ENCODE measurements around the gene CNTNAP5.

CNTNAP5 gene

DNA sequence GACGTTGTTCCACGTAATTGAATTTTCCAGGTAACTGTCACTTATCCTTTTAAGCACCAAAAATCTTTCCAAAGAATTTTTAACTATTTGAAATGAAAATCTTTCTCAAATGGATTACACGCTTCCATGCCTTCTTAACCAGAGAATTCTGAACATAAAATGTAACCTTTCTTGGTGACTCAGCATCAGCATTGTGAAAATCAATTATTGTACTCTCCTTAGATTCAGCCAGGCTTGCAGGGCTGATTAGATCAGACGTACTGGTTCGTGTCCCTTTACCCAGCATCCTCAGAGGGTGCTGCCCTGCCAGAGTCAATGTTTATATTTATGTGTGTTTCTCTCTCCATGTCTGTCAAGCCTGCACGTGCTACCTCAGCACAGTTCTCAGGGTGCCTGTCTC, 623.9 kb downstream of the CNTNAP5 start:
- ATAC-seq: no peak
- TF ChIP-seq ZNF8 (CRISPR knock-in tag; IDR thresholded peaks at IDR 0.05) (no peak), BACH2 (CRISPR knock-in tag; IDR thresholded peaks at IDR 0.05; ENCODE audit: borderline replicate concordance) (no peak), ISL1 (CRISPR knock-in tag; IDR thresholded peaks at IDR 0.05) (no peak), CSDC2 (CRISPR knock-in tag; IDR thresholded peaks at IDR 0.05) (no peak), OSR1 (CRISPR knock-in tag; IDR thresholded peaks at IDR 0.05) (no peak), TCF4 (CRISPR knock-in tag; IDR thresholded peaks at IDR 0.05; ENCODE audit: borderline replicate concordance) (no peak), ESRRG (CRISPR knock-in tag; IDR thresholded peaks at IDR 0.05) (no peak), RARB (CRISPR knock-in tag; IDR thresholded peaks at IDR 0.05) (no peak)
- TF ChIP-seq, protein P1, sequence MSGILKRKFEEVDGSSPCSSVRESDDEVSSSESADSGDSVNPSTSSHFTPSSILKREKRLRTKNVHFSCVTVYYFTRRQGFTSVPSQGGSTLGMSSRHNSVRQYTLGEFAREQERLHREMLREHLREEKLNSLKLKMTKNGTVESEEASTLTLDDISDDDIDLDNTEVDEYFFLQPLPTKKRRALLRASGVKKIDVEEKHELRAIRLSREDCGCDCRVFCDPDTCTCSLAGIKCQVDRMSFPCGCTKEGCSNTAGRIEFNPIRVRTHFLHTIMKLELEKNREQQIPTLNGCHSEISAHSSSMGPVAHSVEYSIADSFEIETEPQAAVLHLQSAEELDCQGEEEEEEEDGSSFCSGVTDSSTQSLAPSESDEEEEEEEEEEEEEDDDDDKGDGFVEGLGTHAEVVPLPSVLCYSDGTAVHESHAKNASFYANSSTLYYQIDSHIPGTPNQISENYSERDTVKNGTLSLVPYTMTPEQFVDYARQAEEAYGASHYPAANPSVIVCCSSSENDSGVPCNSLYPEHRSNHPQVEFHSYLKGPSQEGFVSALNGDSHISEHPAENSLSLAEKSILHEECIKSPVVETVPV (CRISPR knock-in tag; IDR thresholded peaks at IDR 0.05): no peak
- TF ChIP-seq, protein P2, sequence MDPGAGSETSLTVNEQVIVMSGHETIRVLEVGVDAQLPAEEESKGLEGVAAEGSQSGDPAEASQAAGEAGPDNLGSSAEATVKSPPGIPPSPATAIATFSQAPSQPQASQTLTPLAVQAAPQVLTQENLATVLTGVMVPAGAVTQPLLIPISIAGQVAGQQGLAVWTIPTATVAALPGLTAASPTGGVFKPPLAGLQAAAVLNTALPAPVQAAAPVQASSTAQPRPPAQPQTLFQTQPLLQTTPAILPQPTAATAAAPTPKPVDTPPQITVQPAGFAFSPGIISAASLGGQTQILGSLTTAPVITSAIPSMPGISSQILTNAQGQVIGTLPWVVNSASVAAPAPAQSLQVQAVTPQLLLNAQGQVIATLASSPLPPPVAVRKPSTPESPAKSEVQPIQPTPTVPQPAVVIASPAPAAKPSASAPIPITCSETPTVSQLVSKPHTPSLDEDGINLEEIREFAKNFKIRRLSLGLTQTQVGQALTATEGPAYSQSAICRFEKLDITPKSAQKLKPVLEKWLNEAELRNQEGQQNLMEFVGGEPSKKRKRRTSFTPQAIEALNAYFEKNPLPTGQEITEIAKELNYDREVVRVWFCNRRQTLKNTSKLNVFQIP (CRISPR knock-in tag; IDR thresholded peaks at IDR 0.05; ENCODE audit: borderline replicate concordance, low read depth): no peak
- TF ChIP-seq, protein P3, sequence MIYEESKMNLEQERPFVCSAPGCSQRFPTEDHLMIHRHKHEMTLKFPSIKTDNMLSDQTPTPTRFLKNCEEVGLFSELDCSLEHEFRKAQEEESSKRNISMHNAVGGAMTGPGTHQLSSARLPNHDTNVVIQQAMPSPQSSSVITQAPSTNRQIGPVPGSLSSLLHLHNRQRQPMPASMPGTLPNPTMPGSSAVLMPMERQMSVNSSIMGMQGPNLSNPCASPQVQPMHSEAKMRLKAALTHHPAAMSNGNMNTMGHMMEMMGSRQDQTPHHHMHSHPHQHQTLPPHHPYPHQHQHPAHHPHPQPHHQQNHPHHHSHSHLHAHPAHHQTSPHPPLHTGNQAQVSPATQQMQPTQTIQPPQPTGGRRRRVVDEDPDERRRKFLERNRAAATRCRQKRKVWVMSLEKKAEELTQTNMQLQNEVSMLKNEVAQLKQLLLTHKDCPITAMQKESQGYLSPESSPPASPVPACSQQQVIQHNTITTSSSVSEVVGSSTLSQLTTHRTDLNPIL (CRISPR knock-in tag; IDR thresholded peaks at IDR 0.05; ENCODE audit: low read depth): no peak

DNA sequence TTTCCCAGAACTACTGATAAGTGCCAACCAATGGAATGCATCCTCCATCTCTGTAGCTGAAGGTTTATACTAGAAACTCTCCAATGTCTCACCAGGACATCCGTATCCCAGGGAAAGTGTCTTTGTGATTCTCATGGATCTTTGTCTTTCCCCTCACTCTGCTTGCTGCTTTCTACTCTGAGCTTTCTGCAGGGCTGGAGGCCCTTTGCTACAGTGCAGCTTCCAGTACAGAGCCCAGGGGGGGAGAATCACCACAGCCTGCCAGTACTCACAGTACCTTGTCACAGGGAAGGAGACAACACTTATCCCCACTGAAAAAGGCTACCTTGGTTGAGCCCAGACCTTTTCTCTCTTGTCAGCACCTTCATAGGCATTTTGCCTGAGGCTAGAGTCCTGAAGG, 627.0 kb downstream of the CNTNAP5 start:
- no peak for ATAC-seq
- no peak for TF ChIP-seq TCF4 (CRISPR knock-in tag; IDR thresholded peaks at IDR 0.05; ENCODE audit: borderline replicate concordance)

DNA sequence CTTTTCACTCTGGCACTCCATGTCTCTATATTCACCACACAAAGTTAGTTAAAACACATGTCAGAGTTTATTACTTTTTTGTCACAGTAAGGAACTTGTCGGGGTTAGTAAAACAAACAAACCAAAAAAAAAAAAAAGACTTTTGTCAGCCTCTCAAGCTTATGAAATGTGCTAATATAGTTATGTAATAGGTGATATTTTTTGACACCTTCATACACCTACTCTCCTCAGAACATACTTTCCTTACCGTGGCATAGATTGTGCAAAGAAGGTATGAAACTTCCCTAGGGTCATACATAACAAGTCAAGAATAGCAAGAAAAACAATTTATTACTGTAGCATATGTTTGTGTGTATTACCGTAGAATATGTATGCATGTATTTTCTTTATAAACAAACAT, 633.3 kb downstream of the CNTNAP5 start:
- no peak for TF ChIP-seq BACH2 (CRISPR knock-in tag; IDR thresholded peaks at IDR 0.05; ENCODE audit: borderline replicate concordance)
- TF ChIP-seq GLIS3 (CRISPR knock-in tag; IDR thresholded peaks at IDR 0.05): no peak
- TF ChIP-seq OSR1 (CRISPR knock-in tag; IDR thresholded peaks at IDR 0.05): no peak
- no peak for TF ChIP-seq ZFP30 (CRISPR knock-in tag; IDR thresholded peaks at IDR 0.05)
- no peak for TF ChIP-seq ZC3H10 (CRISPR knock-in tag; IDR thresholded peaks at IDR 0.05)
- no peak for TF ChIP-seq ISL1 (CRISPR knock-in tag; IDR thresholded peaks at IDR 0.05)
- no peak for TF ChIP-seq CSDC2 (CRISPR knock-in tag; IDR thresholded peaks at IDR 0.05)
- TF ChIP-seq, protein P2 (CRISPR knock-in tag; IDR thresholded peaks at IDR 0.05; ENCODE audit: borderline replicate concordance, low read depth): no peak
- no peak for TF ChIP-seq PPARA (CRISPR knock-in tag; IDR thresholded peaks at IDR 0.05; ENCODE audit: borderline replicate concordance)
- no peak for TF ChIP-seq ZFP3 (CRISPR knock-in tag; IDR thresholded peaks at IDR 0.05)
- TF ChIP-seq ZNF565 (CRISPR knock-in tag; conservative IDR thresholded peaks at IDR 0.05; ENCODE audit: low read depth): no peak
- TF ChIP-seq TOX (CRISPR knock-in tag; IDR thresholded peaks at IDR 0.05; ENCODE audit: borderline replicate concordance): no peak
- TF ChIP-seq, protein P4, sequence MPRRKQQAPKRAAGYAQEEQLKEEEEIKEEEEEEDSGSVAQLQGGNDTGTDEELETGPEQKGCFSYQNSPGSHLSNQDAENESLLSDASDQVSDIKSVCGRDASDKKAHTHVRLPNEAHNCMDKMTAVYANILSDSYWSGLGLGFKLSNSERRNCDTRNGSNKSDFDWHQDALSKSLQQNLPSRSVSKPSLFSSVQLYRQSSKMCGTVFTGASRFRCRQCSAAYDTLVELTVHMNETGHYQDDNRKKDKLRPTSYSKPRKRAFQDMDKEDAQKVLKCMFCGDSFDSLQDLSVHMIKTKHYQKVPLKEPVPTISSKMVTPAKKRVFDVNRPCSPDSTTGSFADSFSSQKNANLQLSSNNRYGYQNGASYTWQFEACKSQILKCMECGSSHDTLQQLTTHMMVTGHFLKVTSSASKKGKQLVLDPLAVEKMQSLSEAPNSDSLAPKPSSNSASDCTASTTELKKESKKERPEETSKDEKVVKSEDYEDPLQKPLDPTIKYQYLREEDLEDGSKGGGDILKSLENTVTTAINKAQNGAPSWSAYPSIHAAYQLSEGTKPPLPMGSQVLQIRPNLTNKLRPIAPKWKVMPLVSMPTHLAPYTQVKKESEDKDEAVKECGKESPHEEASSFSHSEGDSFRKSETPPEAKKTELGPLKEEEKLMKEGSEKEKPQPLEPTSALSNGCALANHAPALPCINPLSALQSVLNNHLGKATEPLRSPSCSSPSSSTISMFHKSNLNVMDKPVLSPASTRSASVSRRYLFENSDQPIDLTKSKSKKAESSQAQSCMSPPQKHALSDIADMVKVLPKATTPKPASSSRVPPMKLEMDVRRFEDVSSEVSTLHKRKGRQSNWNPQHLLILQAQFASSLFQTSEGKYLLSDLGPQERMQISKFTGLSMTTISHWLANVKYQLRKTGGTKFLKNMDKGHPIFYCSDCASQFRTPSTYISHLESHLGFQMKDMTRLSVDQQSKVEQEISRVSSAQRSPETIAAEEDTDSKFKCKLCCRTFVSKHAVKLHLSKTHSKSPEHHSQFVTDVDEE (CRISPR knock-in tag; IDR thresholded peaks at IDR 0.05): no peak
- no peak for TF ChIP-seq TCF4 (CRISPR knock-in tag; IDR thresholded peaks at IDR 0.05; ENCODE audit: borderline replicate concordance)
- no peak for TF ChIP-seq RARB (CRISPR knock-in tag; IDR thresholded peaks at IDR 0.05)
- TF ChIP-seq, protein P5, sequence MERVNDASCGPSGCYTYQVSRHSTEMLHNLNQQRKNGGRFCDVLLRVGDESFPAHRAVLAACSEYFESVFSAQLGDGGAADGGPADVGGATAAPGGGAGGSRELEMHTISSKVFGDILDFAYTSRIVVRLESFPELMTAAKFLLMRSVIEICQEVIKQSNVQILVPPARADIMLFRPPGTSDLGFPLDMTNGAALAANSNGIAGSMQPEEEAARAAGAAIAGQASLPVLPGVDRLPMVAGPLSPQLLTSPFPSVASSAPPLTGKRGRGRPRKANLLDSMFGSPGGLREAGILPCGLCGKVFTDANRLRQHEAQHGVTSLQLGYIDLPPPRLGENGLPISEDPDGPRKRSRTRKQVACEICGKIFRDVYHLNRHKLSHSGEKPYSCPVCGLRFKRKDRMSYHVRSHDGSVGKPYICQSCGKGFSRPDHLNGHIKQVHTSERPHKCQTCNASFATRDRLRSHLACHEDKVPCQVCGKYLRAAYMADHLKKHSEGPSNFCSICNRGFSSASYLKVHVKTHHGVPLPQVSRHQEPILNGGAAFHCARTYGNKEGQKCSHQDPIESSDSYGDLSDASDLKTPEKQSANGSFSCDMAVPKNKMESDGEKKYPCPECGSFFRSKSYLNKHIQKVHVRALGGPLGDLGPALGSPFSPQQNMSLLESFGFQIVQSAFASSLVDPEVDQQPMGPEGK (CRISPR knock-in tag; IDR thresholded peaks at IDR 0.05; ENCODE audit: borderline replicate concordance): no peak
- no peak for TF ChIP-seq ZNF70 (CRISPR knock-in tag; IDR thresholded peaks at IDR 0.05)
- no peak for TF ChIP-seq SNAI2 (CRISPR knock-in tag; IDR thresholded peaks at IDR 0.05)
- ATAC-seq: no peak

Data from SK-N-SH treated with all-trans-retinoic acid at 6 μM for 48 hours (cell line).